DND-41 (cell line): ENCODE measurements around the gene CMPK1.

Source experiments
- ATAC-seq: fragments of 200-7000 bp; cut with Tn5 transposase; 3 replicates; pipeline ENCODE4 v1.9.1; 2021; ENCODE audit warnings: low read depth; ENCODE audit not compliant: insufficient read depth
- DNase-seq: peaks from one replicate; pipeline ENCODE4 v3.0.0-alpha.2; 2020
- H2AFZ ChIP-seq: 2 replicates; pipeline ENCODE4 v1.6.0; 2012; ENCODE audit warnings: low read depth, low read length
- H3K27ac ChIP-seq: 2 replicates; pipeline ENCODE4 v1.5.1; 2012; ENCODE audit warnings: low read length, inconsistent platforms
- H3K27me3 ChIP-seq: fragments of 200-600 bp; sonication (generic); 2 replicates; pipeline ENCODE4 v1.6.0; 2012; ENCODE audit warnings: low read length, mild to moderate bottlenecking, inconsistent platforms; ENCODE audit not compliant: insufficient read depth, poor library complexity
- H3K36me3 ChIP-seq: 2 replicates; pipeline ENCODE4 v1.5.1; 2012; ENCODE audit warnings: low read length, inconsistent platforms; ENCODE audit not compliant: insufficient read depth
- H3K4me1 ChIP-seq: 2 replicates; pipeline ENCODE4 v1.5.1; 2012; ENCODE audit warnings: mild to moderate bottlenecking, low read length; ENCODE audit not compliant: insufficient read depth
- H3K4me2 ChIP-seq: 2 replicates; pipeline ENCODE4 v1.6.0; 2012; ENCODE audit warnings: mild to moderate bottlenecking, moderate library complexity, low read length, inconsistent platforms; ENCODE audit not compliant: insufficient read depth
- H3K4me3 ChIP-seq, 2 experiments: fragments of 200-600 bp in 1 of 2; shearing (Covaris generic) in 1 of 2; 2 replicates each; pipeline ENCODE4 v1.5.1; 2012 to 2016; ENCODE audit warnings: inconsistent platforms in 2 of 2, low read length in 2 of 2, mild to moderate bottlenecking in 2 of 2, low read depth in 1 of 2, moderate library complexity in 1 of 2
- H3K79me2 ChIP-seq: 2 replicates; pipeline ENCODE4 v1.6.0; 2012; ENCODE audit warnings: low read length, inconsistent platforms; ENCODE audit not compliant: insufficient read depth
- H3K9ac ChIP-seq: 2 replicates; pipeline ENCODE4 v1.6.0; 2012; ENCODE audit warnings: low read depth, mild to moderate bottlenecking, inconsistent platforms, low read length, moderate library complexity
- H3K9me3 ChIP-seq: 2 replicates; pipeline ENCODE4 v1.5.1; 2012; ENCODE audit warnings: low read length, moderate library complexity, mild to moderate bottlenecking, inconsistent platforms; ENCODE audit not compliant: insufficient read depth, severe bottlenecking
- H4K20me1 ChIP-seq: 2 replicates; pipeline ENCODE4 v1.6.0; 2012; ENCODE audit warnings: low read length; ENCODE audit not compliant: insufficient read depth
- EZH2 ChIP-seq: IDR thresholded peaks from 3 replicates; pipeline ENCODE4 v1.6.1; 2012; ENCODE audit warnings: borderline replicate concordance, low read depth, mild to moderate bottlenecking, moderate library complexity, low read length, inconsistent platforms; ENCODE audit not compliant: severe bottlenecking
- TF ChIP-seq, protein P1 (sequence below): IDR thresholded peaks from 2 replicates; pipeline ENCODE4 v1.5.1; 2012; ENCODE audit warnings: borderline replicate concordance, low read length, moderate library complexity, mild to moderate bottlenecking; ENCODE audit not compliant: poor library complexity, severe bottlenecking; ENCODE audit errors: extremely low read depth

CMPK1 gene

DNA sequence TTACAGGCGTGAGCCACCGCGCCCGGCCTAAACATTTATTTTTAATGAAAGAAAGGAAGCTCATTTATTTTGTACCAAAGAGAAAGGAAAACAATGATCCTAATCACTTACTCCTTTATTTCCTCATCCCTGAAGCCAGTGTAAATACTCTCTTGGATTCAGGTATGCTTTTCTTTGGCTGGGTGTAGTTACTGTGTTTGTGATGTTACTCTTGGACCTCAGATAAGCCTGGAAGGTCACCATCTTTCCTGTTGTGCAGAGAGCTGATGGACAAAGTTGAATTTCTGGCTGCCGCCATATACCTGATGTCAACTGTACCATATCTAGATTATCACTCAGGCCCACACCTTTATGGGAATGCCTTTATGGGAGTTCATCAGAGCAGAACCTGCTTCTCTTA, 47.1 kb downstream of the CMPK1 start:
- Histone ChIP-seq H3K4me3 (no peak overlapping the region), H3K4me2 (no peak overlapping the region), H3K9me3 (no peaks in the 10 kb centered on the region), H3K9ac (no peak overlapping the region), H3K79me2 (no peaks in the 10 kb centered on the region), H2AFZ (no peak overlapping the region), H3K36me3 (peaks cover 48% of the 10 kb centered on the region), H3K4me1 (no peaks in the 10 kb centered on the region), H4K20me1 (no peaks in the 10 kb centered on the region), H3K27ac (no peak overlapping the region), H3K27me3 (no peaks in the 10 kb centered on the region)
- no peak for ATAC-seq
- DNase-seq = no peak
- TF ChIP-seq, protein P1, sequence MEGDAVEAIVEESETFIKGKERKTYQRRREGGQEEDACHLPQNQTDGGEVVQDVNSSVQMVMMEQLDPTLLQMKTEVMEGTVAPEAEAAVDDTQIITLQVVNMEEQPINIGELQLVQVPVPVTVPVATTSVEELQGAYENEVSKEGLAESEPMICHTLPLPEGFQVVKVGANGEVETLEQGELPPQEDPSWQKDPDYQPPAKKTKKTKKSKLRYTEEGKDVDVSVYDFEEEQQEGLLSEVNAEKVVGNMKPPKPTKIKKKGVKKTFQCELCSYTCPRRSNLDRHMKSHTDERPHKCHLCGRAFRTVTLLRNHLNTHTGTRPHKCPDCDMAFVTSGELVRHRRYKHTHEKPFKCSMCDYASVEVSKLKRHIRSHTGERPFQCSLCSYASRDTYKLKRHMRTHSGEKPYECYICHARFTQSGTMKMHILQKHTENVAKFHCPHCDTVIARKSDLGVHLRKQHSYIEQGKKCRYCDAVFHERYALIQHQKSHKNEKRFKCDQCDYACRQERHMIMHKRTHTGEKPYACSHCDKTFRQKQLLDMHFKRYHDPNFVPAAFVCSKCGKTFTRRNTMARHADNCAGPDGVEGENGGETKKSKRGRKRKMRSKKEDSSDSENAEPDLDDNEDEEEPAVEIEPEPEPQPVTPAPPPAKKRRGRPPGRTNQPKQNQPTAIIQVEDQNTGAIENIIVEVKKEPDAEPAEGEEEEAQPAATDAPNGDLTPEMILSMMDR = no peak
- TF ChIP-seq EZH2 = no peak

DNA sequence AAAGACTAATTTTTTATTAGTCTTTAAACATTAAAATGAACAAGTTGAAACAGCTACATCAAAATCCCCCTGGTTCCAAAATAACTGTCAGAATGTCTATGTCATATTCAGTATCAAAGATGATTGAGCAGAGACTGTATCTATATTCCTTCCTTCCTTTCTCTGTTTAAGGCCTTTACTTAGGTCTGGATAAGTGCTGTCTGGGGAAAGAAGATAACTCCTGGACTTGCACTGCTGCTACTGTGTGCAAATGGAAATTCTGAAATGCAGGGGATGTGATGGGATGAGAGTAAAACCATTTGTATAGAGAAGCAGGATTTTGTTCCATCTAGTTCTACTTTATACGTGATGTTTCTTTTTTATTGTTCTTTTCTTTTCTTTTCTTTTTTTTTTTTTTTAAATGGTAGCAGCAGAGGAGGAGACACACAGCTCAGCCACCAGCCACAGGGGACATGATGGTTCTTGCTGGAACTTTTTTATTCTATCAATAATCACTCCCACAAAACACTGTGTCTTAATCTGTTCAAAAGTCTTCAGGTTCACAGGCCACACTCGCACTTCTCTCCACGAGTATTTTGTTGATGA, 48.9 kb downstream of the CMPK1 start:
- Histone ChIP-seq H3K9ac (no peak overlapping the region), H2AFZ (no peak overlapping the region), H3K79me2 (no peaks in the 10 kb centered on the region), H3K36me3 (peaks cover 40% of the 10 kb centered on the region), H3K27me3 (no peaks in the 10 kb centered on the region), H3K4me3 (no peak overlapping the region), H4K20me1 (no peaks in the 10 kb centered on the region), H3K27ac (no peak overlapping the region), H3K4me1 (no peaks in the 10 kb centered on the region), H3K4me2 (no peak overlapping the region), H3K9me3 (no peaks in the 10 kb centered on the region)
- ATAC-seq (no peak), DNase-seq (no peak)
- TF ChIP-seq, protein P1 = no peak
- TF ChIP-seq EZH2 = no peak

DNA sequence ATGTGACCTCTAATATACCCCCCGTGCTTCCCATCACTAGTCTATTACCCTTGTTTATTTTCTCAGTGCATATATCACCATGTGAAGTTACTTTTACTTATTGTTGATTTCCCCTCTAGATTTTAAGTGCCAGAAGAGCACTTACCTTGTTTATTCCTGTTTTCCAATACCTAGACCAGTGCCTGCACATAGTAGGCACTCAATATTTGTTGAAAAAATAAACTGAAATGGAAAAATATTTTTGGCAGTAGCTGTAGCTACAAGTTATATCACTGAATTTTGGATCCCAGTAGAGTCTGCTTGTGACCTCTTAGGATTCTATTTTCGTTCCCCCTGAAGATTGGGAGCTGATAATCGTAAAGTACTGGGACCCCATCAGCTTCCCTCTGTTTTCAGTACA, 50.5 kb downstream of the CMPK1 start:
- Histone ChIP-seq H4K20me1 (peaks cover 4% of the 10 kb centered on the region; the same call in 1 of the 2 replicates), H3K9me3 (no peaks in the 10 kb centered on the region), H3K4me3 (no peak overlapping the region), H3K79me2 (no peaks in the 10 kb centered on the region), H3K36me3 (peaks cover 31% of the 10 kb centered on the region), H2AFZ (no peak overlapping the region), H3K4me1 (no peaks in the 10 kb centered on the region), H3K9ac (no peak overlapping the region), H3K27ac (no peak overlapping the region), H3K4me2 (no peak overlapping the region), H3K27me3 (no peaks in the 10 kb centered on the region)
- TF ChIP-seq, protein P1 = no peak
- no peak for TF ChIP-seq EZH2
- ATAC-seq = no peak
- DNase-seq = no peak

DNA sequence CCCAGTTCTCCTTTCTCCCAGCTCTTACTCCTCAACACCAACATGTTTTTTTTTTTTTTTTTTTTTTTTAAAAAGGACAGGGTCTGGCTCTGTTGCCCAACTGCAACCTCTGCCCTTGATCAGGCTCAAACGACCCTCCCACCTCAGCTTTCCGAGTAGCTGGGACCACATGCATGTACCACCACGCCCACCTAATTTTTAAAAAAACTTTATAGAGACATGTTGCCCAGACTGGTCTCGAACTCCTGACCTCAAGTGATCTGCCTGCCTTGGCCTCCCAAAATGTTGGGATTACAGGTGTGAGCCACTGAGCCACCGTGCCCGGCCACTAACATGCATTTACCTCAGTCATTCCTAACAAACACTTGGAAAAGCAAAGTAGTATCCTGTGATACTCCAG, 51.4 kb downstream of the CMPK1 start:
- Histone ChIP-seq H3K27me3 (no peaks in the 10 kb centered on the region), H4K20me1 (peaks cover 4% of the 10 kb centered on the region; the same call in 1 of the 2 replicates), H3K79me2 (no peaks in the 10 kb centered on the region), H2AFZ (no peak overlapping the region), H3K4me2 (no peak overlapping the region), H3K36me3 (peaks cover 23% of the 10 kb centered on the region; the same call in 1 of the 2 replicates), H3K9ac (no peak overlapping the region), H3K27ac (no peak overlapping the region), H3K9me3 (no peaks in the 10 kb centered on the region), H3K4me3 (no peak overlapping the region), H3K4me1 (no peaks in the 10 kb centered on the region)
- DNase-seq = no peak
- ATAC-seq = no peak
- TF ChIP-seq EZH2 = no peak
- TF ChIP-seq, protein P1 = no peak
